ENCODE data around the gene BDKRB2. TPM values are rescaled to one million over a fixed set of nuclear protein-coding genes. Genes with fewer than 3 reads are reported as not detected.

BDKRB2 gene
- total RNA-seq, 1 experiment from 2014 or later: 0.05 TPM

- BruUV-seq (replicated peaks): no TSS peak
- Histone ChIP-seq H3K4me3 (ENCODE audit: low read depth in 2 of 2, low read length in 2 of 2) (no peak overlapping the region), H3K27me3 (ENCODE audit: control insufficient read depth, insufficient read depth, low read length) (peaks cover 6% of the 10 kb centered on the region), H3K27ac (ENCODE audit: low read length) (no peak overlapping the region), H3K4me1 (ENCODE audit: control insufficient read depth, insufficient read depth, low read length) (no peaks in the 10 kb centered on the region), H3K36me3 (ENCODE audit: control insufficient read depth, insufficient read depth, low read length) (no peaks in the 10 kb centered on the region), H3K9me3 (ENCODE audit: control insufficient read depth, insufficient read depth, low read depth, low read length) (no peaks in the 10 kb centered on the region)
- no peak for TF ChIP-seq SIN3A (IDR thresholded peaks at IDR 0.05; ENCODE audit: borderline replicate concordance, insufficient read depth, low read depth, low read length)
- no peak for TF ChIP-seq TCF7L2 (IDR thresholded peaks at IDR 0.05; ENCODE audit: low read depth, low read length)
- TF ChIP-seq, protein P1, sequence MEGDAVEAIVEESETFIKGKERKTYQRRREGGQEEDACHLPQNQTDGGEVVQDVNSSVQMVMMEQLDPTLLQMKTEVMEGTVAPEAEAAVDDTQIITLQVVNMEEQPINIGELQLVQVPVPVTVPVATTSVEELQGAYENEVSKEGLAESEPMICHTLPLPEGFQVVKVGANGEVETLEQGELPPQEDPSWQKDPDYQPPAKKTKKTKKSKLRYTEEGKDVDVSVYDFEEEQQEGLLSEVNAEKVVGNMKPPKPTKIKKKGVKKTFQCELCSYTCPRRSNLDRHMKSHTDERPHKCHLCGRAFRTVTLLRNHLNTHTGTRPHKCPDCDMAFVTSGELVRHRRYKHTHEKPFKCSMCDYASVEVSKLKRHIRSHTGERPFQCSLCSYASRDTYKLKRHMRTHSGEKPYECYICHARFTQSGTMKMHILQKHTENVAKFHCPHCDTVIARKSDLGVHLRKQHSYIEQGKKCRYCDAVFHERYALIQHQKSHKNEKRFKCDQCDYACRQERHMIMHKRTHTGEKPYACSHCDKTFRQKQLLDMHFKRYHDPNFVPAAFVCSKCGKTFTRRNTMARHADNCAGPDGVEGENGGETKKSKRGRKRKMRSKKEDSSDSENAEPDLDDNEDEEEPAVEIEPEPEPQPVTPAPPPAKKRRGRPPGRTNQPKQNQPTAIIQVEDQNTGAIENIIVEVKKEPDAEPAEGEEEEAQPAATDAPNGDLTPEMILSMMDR (IDR thresholded peaks at IDR 0.05): no peak
- TF ChIP-seq, protein P2, sequence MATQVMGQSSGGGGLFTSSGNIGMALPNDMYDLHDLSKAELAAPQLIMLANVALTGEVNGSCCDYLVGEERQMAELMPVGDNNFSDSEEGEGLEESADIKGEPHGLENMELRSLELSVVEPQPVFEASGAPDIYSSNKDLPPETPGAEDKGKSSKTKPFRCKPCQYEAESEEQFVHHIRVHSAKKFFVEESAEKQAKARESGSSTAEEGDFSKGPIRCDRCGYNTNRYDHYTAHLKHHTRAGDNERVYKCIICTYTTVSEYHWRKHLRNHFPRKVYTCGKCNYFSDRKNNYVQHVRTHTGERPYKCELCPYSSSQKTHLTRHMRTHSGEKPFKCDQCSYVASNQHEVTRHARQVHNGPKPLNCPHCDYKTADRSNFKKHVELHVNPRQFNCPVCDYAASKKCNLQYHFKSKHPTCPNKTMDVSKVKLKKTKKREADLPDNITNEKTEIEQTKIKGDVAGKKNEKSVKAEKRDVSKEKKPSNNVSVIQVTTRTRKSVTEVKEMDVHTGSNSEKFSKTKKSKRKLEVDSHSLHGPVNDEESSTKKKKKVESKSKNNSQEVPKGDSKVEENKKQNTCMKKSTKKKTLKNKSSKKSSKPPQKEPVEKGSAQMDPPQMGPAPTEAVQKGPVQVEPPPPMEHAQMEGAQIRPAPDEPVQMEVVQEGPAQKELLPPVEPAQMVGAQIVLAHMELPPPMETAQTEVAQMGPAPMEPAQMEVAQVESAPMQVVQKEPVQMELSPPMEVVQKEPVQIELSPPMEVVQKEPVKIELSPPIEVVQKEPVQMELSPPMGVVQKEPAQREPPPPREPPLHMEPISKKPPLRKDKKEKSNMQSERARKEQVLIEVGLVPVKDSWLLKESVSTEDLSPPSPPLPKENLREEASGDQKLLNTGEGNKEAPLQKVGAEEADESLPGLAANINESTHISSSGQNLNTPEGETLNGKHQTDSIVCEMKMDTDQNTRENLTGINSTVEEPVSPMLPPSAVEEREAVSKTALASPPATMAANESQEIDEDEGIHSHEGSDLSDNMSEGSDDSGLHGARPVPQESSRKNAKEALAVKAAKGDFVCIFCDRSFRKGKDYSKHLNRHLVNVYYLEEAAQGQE (IDR thresholded peaks at IDR 0.05; ENCODE audit: insufficient read depth in 1 of 2, low read depth in 2 of 2, low read length in 1 of 2): no peak
- no peak for TF ChIP-seq POLR2AphosphoS5 (IDR thresholded peaks at IDR 0.05; ENCODE audit: low read depth, low read length)
- ChIA-PET POLR2A (no interaction called here), CTCF (no interaction called here)
- ATAC-seq (peak; percentile 68; the same call in 1 of the 2 replicates), DNase-seq (ENCODE audit: low read depth, low spot score) (no peak)
- in situ Hi-C loops (cut with HindIII; ENCODE audit: low pct_unique_long_range_greater_than_20kb, low sequenced_read_pairs) (no loop called here), intact Hi-C loops (cut with micrococcal nuclease; ENCODE audit: unreplicated experiment) (no loop called here)
Observed at GRCh38 chr14:96252999-96253539, 48.4 kb downstream of the BDKRB2 start.

DNA sequence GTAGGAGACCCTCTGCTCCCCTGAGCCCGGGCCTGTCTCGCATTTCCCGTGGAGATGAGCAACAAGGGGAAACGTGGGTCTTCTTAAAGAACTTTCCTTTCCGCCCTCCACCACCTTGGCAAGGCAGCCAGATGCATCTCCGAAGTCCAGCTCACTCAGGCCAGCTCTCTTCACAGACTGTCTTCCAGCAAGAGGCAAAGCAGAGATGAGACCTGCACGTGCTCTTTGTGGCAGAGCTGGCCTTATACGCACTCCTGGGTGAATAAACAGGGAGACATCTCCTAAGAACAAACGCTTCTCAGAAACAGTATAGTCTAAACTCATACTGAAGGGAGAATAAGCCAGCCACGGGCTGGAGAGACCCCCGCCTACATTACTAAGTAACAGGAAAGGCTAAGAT is 50.0 kb downstream of the BDKRB2 start:
- H3K4me1 ChIP-seq (ENCODE audit: control insufficient read depth, insufficient read depth, low read length): no peaks in the 10 kb centered on the region
- no TSS peak for BruUV-seq (replicated peaks)
- H3K27me3 ChIP-seq (ENCODE audit: control insufficient read depth, insufficient read depth, low read length): peaks cover 8% of the 10 kb centered on the region
- TF ChIP-seq, protein P2 (IDR thresholded peaks at IDR 0.05; ENCODE audit: insufficient read depth in 1 of 2, low read depth in 2 of 2, low read length in 1 of 2): no peak
- TF ChIP-seq TCF7L2 (IDR thresholded peaks at IDR 0.05; ENCODE audit: low read depth, low read length) (no peak), SIN3A (IDR thresholded peaks at IDR 0.05; ENCODE audit: borderline replicate concordance, insufficient read depth, low read depth, low read length) (no peak), POLR2AphosphoS5 (IDR thresholded peaks at IDR 0.05; ENCODE audit: low read depth, low read length) (no peak)
- TF ChIP-seq, protein P1 (IDR thresholded peaks at IDR 0.05): no peak
- POLR2A ChIA-PET: no interaction called here
- H3K36me3 ChIP-seq (ENCODE audit: control insufficient read depth, insufficient read depth, low read length): no peaks in the 10 kb centered on the region
- no peak overlapping the region for H3K27ac ChIP-seq (ENCODE audit: low read length)
- no peak for ATAC-seq
- peaks cover 4% of the 10 kb centered on the region; the same call in 1 of the 2 replicates for H3K9me3 ChIP-seq (ENCODE audit: control insufficient read depth, insufficient read depth, low read depth, low read length)
- in situ Hi-C loops (cut with HindIII; ENCODE audit: low pct_unique_long_range_greater_than_20kb, low sequenced_read_pairs) (no loop called here), intact Hi-C loops (cut with micrococcal nuclease; ENCODE audit: unreplicated experiment) (no loop called here)
- no peak overlapping the region for H3K4me3 ChIP-seq (ENCODE audit: low read depth in 2 of 2, low read length in 2 of 2)
- no peak for DNase-seq (ENCODE audit: low read depth, low spot score)
- CTCF ChIA-PET: no interaction called here
